HCT116 (cell line): ENCODE results near the gene NEUROD2. TPM values are rescaled to one million over a fixed set of nuclear protein-coding genes. Genes with fewer than 3 reads are reported as not detected.

Experiments
- ATAC-seq: fragments of 200-7000 bp; cut with Tn5 transposase; 2 replicates; pipeline ENCODE4 v1.9.1; 2020; ENCODE audit warnings: mild to moderate bottlenecking, moderate library complexity
- BruUV-seq: library from RNA; stranded (reverse); fragments of 400-500 nt; replicated peaks from 2 replicates; lab custom pipeline; 2021; lab: Mats Ljungman, UMichigan
- CTCF ChIA-PET: fragments of 300-600 bp; sonication (Branson Sonifier 250); formaldehyde crosslinking; loops from one replicate; lab custom pipeline; 2021; ENCODE audit warnings: antibody characterized with exemption; lab: Charles Lee
- POLR2A ChIA-PET: fragments of 300-600, 350-600 bp; sonication (Branson Sonifier 250); formaldehyde crosslinking; loops from one replicate; lab custom pipeline; 2021; ENCODE audit warnings: antibody characterized with exemption; lab: Charles Lee
- RAD21 ChIA-PET, 2 experiments: fragments of 300-600 bp; sonication (Branson Sonifier 250); formaldehyde crosslinking; loops; one replicate each; lab custom pipeline; 2023; ENCODE audit warnings: low total read pairs in 2 of 2; ENCODE audit not compliant: uncharacterized antibody in 2 of 2, unreplicated experiment in 2 of 2, low non-redundant PET in 1 of 2; lab: Charles Lee
- DNase-seq: peaks from one replicate; pipeline ENCODE4 v3.0.0-alpha.2; 2010; ENCODE audit warnings: low read depth, low spot score
- H2AFZ ChIP-seq: fragments of 200-600 bp; shearing (Covaris generic), sonication (generic); 2 replicates; pipeline ENCODE4 v1.6.1; 2017; ENCODE audit warnings: low read depth, mixed run types, mixed read lengths, antibody characterized with exemption, low read length; ENCODE audit not compliant: poor library complexity, severe bottlenecking
- H3K27ac ChIP-seq: 2 replicates; pipeline ENCODE4 v1.5.1; 2012; ENCODE audit warnings: low read depth, low read length
- H3K27me3 ChIP-seq: fragments of 200-600 bp; sonication (generic); 2 replicates; pipeline ENCODE4 v1.6.1; 2016; ENCODE audit warnings: mixed run types, low read length, mixed read lengths; ENCODE audit not compliant: insufficient read depth
- H3K36me3 ChIP-seq, 2 experiments: fragments of 200-500 bp in 1 of 2; fragments of 200-600 bp in 1 of 2; sonication (Bioruptor generic) in 1 of 2; sonication (generic) in 1 of 2; 2 replicates each; pipeline versions ENCODE4 v1.5.1 to v1.6.1; 2014 to 2016; ENCODE audit warnings: low read length in 2 of 2, inconsistent platforms in 1 of 2, mixed read lengths in 1 of 2, mixed run types in 1 of 2; ENCODE audit not compliant: insufficient read depth in 2 of 2, control insufficient read depth in 1 of 2
- H3K4me1 ChIP-seq, 2 experiments: fragments of 200-600 bp in 1 of 2; sonication (generic) in 1 of 2; 2 replicates each; pipeline versions ENCODE4 v1.5.1 to v1.6.1; 2012 to 2017; ENCODE audit warnings: low read length in 2 of 2, inconsistent platforms in 1 of 2, mild to moderate bottlenecking in 1 of 2, mixed read lengths in 1 of 2, mixed run types in 1 of 2, moderate library complexity in 1 of 2; ENCODE audit not compliant: insufficient read depth in 2 of 2, control insufficient read depth in 1 of 2
- H3K4me2 ChIP-seq: fragments of 200-600 bp; sonication (generic); 2 replicates; pipeline ENCODE4 v1.6.1; 2017; ENCODE audit warnings: mixed run types, low read length, mixed read lengths
- H3K4me3 ChIP-seq, 2 experiments: fragments of 200-600 bp in 1 of 2; sonication (generic) in 1 of 2; replicated peaks in 1 of 2; 2 replicates each; pipeline ENCODE4 v1.5.1; 2011 to 2016; ENCODE audit warnings: low read length in 2 of 2, control low read depth in 1 of 2, low read depth in 1 of 2, mild to moderate bottlenecking in 1 of 2, mixed read lengths in 1 of 2, mixed run types in 1 of 2
- H3K79me2 ChIP-seq: fragments of 200-600 bp; sonication (generic); 2 replicates; pipeline ENCODE4 v1.6.1; 2017; ENCODE audit warnings: mild to moderate bottlenecking, mixed run types, low read length, moderate library complexity, mixed read lengths; ENCODE audit not compliant: insufficient read depth
- H3K9ac ChIP-seq: fragments of 200-600 bp; sonication (generic); 2 replicates; pipeline ENCODE4 v1.6.1; 2016; ENCODE audit warnings: low read length, mixed read lengths
- H3K9me2 ChIP-seq: fragments of 200-600 bp; sonication (generic), shearing (Covaris generic); 2 replicates; pipeline ENCODE4 v1.6.1; 2017; ENCODE audit warnings: mixed run types, mild to moderate bottlenecking, moderate library complexity; ENCODE audit not compliant: insufficient read depth
- H3K9me3 ChIP-seq, 2 experiments: fragments of 200-500 bp in 1 of 2; fragments of 200-600 bp in 1 of 2; sonication (Bioruptor generic) in 1 of 2; sonication (generic) in 1 of 2; 2 replicates each; pipeline ENCODE4 v1.6.1; 2014 to 2017; ENCODE audit warnings: low read length in 2 of 2, mixed read lengths in 2 of 2, inconsistent platforms in 1 of 2, low read depth in 1 of 2, mild to moderate bottlenecking in 1 of 2, mixed run types in 1 of 2, moderate library complexity in 1 of 2; ENCODE audit not compliant: control insufficient read depth in 1 of 2, insufficient read depth in 1 of 2
- H4K20me1 ChIP-seq: fragments of 200-600 bp; sonication (generic), shearing (Covaris generic); 2 replicates; pipeline ENCODE4 v1.6.1; 2017; ENCODE audit warnings: mixed run types, mild to moderate bottlenecking, moderate library complexity; ENCODE audit not compliant: insufficient read depth
- CBX3 ChIP-seq: IDR thresholded peaks from 2 replicates; pipeline ENCODE4 v1.6.1; 2012; ENCODE audit warnings: low read depth
- CEBPB ChIP-seq: IDR thresholded peaks from 2 replicates; pipeline ENCODE4 v1.6.1; 2012; ENCODE audit warnings: low read depth
- EGR1 ChIP-seq: IDR thresholded peaks from 2 replicates; pipeline ENCODE4 v1.6.1; 2012; ENCODE audit warnings: low read depth
- FOSL1 ChIP-seq: IDR thresholded peaks from 2 replicates; pipeline ENCODE4 v1.6.1; 2012; ENCODE audit warnings: low read depth
- POLR2A ChIP-seq: IDR thresholded peaks from 2 replicates; pipeline ENCODE4 v1.7.0; 2011; ENCODE audit warnings: borderline replicate concordance; ENCODE audit not compliant: insufficient read depth, insufficient read length; ENCODE audit errors: extremely low read depth
- POLR2AphosphoS5 ChIP-seq: IDR thresholded peaks from 2 replicates; pipeline ENCODE4 v1.6.1; 2011; ENCODE audit warnings: mild to moderate bottlenecking, low read depth, low read length, moderate library complexity
- RAD21 ChIP-seq: IDR thresholded peaks from 2 replicates; pipeline ENCODE4 v1.6.1; 2012; ENCODE audit warnings: low read depth, mild to moderate bottlenecking
- REST ChIP-seq: IDR thresholded peaks from 2 replicates; pipeline ENCODE4 v1.6.1; 2012; ENCODE audit warnings: low read depth
- SIN3A ChIP-seq: IDR thresholded peaks from 2 replicates; pipeline ENCODE4 v1.6.1; 2012; ENCODE audit warnings: low read depth
- SP1 ChIP-seq: IDR thresholded peaks from 2 replicates; pipeline ENCODE4 v1.6.1; 2012; ENCODE audit warnings: low read depth
- SRF ChIP-seq: IDR thresholded peaks from 2 replicates; pipeline ENCODE4 v1.6.1; 2012; ENCODE audit warnings: low read depth
- YY1 ChIP-seq: IDR thresholded peaks from 2 replicates; pipeline ENCODE4 v1.6.1; 2011; ENCODE audit warnings: low read length, low read depth, moderate library complexity, mild to moderate bottlenecking; ENCODE audit not compliant: insufficient replicate concordance; ENCODE audit errors: extremely low read depth
- ZBTB33 ChIP-seq: IDR thresholded peaks from 2 replicates; pipeline ENCODE4 v1.6.1; 2011; ENCODE audit warnings: mild to moderate bottlenecking, low read length, moderate library complexity; ENCODE audit not compliant: insufficient replicate concordance; ENCODE audit errors: extremely low read depth
- ZFX ChIP-seq: fragments of 450-650 bp; IDR thresholded peaks from 2 replicates; pipeline ENCODE4 v1.6.1; 2017
- ZNF274 ChIP-seq: fragments of 200-500 bp; sonication (Bioruptor generic); IDR thresholded peaks from 2 replicates; pipeline ENCODE4 v1.6.1; 2014; ENCODE audit warnings: mild to moderate bottlenecking, low read depth, low read length, inconsistent platforms
- intact Hi-C: fragments of 100-400 bp; cut with micrococcal nuclease; formaldehyde crosslinking; loops from 2 replicates; pipeline ENCODE4 v1.10.0; 2022
- total RNA-seq: library from RNA; stranded (reverse); gene quantifications from one replicate; pipeline ENCODE4 v1.2.1, GENCODE V29; 2021; ENCODE audit not compliant: unreplicated experiment

Gene NEUROD2
- total RNA-seq, 1 experiment from 2014 or later: not detected

DNA sequence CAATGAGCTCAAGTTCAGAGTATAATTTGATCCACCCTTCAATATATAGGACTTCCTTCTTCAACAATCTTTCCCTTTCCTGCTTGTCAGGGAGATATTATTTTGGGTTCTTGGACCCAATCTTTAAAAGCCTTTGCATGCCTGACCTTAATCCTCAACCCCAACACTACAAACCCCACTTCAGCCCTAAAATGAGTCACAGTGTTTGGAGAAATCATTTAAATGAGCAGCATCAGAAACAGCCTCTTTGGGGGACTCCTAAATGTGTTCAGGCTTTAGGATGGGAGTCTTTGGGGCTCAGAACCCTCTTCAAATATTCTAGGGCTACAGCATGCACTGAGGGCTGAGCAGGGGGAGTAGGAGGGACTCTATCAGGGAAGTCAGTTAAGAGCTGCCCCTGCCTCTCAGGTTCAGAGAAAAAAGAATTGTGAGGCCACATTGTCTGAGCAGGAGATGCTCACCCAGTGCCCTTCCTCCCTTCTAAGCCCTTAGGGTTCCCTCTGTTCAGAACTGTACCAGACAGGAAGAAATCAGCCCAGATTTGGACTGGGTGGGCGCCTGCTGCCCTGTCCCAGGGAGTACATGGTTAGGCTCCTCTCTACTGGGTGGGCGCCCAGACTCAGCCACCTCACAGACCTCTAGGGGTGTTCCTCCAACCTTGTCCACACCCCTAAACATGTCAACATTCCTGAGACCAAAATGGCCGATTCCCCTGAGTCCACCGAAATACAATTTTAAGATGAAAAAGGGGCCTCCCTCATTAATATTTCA lies 5.0 kb downstream of the NEUROD2 start:
- CTCF ChIA-PET: no interaction called here
- POLR2A ChIA-PET: no interaction called here

More for the DNA sequence above, 5.0 kb downstream of the NEUROD2 start:
- no peak for DNase-seq
- Histone ChIP-seq H4K20me1 (no peaks in the 10 kb centered on the region), H2AFZ (no peak overlapping the region), H3K9me2 (no peaks in the 10 kb centered on the region), H3K27ac (no peak overlapping the region), H3K4me1 (no peaks in the 10 kb centered on the region), H3K79me2 (no peaks in the 10 kb centered on the region), H3K4me2 (no peak overlapping the region), H3K36me3 (no peaks in the 10 kb centered on the region), H3K4me3 (no peak overlapping the region), H3K9ac (no peak overlapping the region), H3K9me3 (no peaks in the 10 kb centered on the region), H3K27me3 (peaks cover 53% of the 10 kb centered on the region)
- TF ChIP-seq POLR2AphosphoS5 (no peak), CEBPB (no peak), ZNF274 (no peak), FOSL1 (no peak), REST (no peak), EGR1 (no peak), RAD21 (no peak), POLR2A (no peak), SP1 (no peak), CBX3 (no peak), SRF (no peak), SIN3A (no peak), YY1 (no peak), ZBTB33 (no peak), ZFX (no peak)
- BruUV-seq: no TSS peak
- intact Hi-C loops: no loop called here
- RAD21 ChIA-PET: no interaction called here
- ATAC-seq: no peak
